ENCODE results near the gene MON2.

DNA sequence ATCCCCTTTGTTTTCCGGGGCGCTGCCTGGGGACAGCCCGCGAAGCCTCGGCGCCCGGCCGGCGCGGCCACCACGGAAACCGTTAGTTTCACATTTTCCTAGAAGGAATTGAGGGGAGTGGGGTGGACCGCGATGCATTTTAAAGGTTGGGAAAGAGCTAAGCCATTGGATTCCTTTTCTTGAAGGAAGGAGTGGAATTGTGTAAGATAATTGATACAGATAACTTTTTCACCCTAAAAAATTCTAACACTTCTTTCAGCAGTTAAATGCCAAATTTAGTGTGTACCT is 137.1 kb downstream of the MON2 start:
- TF ChIP-seq, protein P1, sequence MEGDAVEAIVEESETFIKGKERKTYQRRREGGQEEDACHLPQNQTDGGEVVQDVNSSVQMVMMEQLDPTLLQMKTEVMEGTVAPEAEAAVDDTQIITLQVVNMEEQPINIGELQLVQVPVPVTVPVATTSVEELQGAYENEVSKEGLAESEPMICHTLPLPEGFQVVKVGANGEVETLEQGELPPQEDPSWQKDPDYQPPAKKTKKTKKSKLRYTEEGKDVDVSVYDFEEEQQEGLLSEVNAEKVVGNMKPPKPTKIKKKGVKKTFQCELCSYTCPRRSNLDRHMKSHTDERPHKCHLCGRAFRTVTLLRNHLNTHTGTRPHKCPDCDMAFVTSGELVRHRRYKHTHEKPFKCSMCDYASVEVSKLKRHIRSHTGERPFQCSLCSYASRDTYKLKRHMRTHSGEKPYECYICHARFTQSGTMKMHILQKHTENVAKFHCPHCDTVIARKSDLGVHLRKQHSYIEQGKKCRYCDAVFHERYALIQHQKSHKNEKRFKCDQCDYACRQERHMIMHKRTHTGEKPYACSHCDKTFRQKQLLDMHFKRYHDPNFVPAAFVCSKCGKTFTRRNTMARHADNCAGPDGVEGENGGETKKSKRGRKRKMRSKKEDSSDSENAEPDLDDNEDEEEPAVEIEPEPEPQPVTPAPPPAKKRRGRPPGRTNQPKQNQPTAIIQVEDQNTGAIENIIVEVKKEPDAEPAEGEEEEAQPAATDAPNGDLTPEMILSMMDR (IDR thresholded peaks at IDR 0.05 in 2 of 3, conservative IDR thresholded peaks at IDR 0.05 in 1 of 3; ENCODE audit: control insufficient read depth in 2 of 3, extremely low read depth in 1 of 3, insufficient read depth in 1 of 3, low read depth in 3 of 3, low read length in 3 of 3): no peak
- TF ChIP-seq, protein P2, sequence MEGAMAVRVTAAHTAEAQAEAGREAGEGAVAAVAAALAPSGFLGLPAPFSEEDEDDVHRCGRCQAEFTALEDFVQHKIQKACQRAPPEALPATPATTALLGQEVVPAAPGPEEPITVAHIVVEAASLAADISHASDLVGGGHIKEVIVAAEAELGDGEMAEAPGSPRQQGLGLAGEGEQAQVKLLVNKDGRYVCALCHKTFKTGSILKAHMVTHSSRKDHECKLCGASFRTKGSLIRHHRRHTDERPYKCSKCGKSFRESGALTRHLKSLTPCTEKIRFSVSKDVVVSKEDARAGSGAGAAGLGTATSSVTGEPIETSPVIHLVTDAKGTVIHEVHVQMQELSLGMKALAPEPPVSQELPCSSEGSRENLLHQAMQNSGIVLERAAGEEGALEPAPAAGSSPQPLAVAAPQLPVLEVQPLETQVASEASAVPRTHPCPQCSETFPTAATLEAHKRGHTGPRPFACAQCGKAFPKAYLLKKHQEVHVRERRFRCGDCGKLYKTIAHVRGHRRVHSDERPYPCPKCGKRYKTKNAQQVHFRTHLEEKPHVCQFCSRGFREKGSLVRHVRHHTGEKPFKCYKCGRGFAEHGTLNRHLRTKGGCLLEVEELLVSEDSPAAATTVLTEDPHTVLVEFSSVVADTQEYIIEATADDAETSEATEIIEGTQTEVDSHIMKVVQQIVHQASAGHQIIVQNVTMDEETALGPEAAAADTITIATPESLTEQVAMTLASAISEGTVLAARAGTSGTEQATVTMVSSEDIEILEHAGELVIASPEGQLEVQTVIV (IDR thresholded peaks at IDR 0.05; ENCODE audit: borderline replicate concordance, partially characterized antibody): no peak
- no peak for TF ChIP-seq POLR2A (IDR thresholded peaks at IDR 0.05; ENCODE audit: low read depth, low read length)
- no peak for TF ChIP-seq RFX5 (IDR thresholded peaks at IDR 0.05; ENCODE audit: low read depth, low read length)
- no peak for TF ChIP-seq BRCA1 (IDR thresholded peaks at IDR 0.05; ENCODE audit: low read depth, low read length)
- TF ChIP-seq TAF1 (IDR thresholded peaks at IDR 0.05; ENCODE audit: borderline replicate concordance, low read depth, low read length): no peak
- TF ChIP-seq, protein P3, sequence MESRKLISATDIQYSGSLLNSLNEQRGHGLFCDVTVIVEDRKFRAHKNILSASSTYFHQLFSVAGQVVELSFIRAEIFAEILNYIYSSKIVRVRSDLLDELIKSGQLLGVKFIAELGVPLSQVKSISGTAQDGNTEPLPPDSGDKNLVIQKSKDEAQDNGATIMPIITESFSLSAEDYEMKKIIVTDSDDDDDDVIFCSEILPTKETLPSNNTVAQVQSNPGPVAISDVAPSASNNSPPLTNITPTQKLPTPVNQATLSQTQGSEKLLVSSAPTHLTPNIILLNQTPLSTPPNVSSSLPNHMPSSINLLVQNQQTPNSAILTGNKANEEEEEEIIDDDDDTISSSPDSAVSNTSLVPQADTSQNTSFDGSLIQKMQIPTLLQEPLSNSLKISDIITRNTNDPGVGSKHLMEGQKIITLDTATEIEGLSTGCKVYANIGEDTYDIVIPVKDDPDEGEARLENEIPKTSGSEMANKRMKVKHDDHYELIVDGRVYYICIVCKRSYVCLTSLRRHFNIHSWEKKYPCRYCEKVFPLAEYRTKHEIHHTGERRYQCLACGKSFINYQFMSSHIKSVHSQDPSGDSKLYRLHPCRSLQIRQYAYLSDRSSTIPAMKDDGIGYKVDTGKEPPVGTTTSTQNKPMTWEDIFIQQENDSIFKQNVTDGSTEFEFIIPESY (IDR thresholded peaks at IDR 0.05): no peak
- TF ChIP-seq FOXM1 (IDR thresholded peaks at IDR 0.05; ENCODE audit: low read depth, low read length): 0 out of 2 replicates have a peak, but pooled peaks have one; percentile 13
- TF ChIP-seq BACH1 (IDR thresholded peaks at IDR 0.05; ENCODE audit: borderline replicate concordance): no peak
- no peak for TF ChIP-seq RELA (IDR thresholded peaks at IDR 0.05; ENCODE audit: borderline replicate concordance, partially characterized antibody)
- no peak for TF ChIP-seq HDGF (IDR thresholded peaks at IDR 0.05)
- peak; percentile 8 to 65; a peak in 3 of 4 replicates for TF ChIP-seq IKZF2 (IDR thresholded peaks at IDR 0.05)
- TF ChIP-seq POLR2AphosphoS2 (IDR thresholded peaks at IDR 0.05; ENCODE audit: low read depth, low read length): no peak
- no peak for TF ChIP-seq BCL11A (IDR thresholded peaks at IDR 0.05; ENCODE audit: low read depth, low read length)
